Neural cell (in vitro differentiated cells): Measurements from ENCODE around the gene IRAK4. TPM values are rescaled to one million over a fixed set of nuclear protein-coding genes. Genes with fewer than 3 reads are reported as not detected.

Source experiments
- H2AFZ ChIP-seq: fragments of 200-600, 300-800 bp; sonication (generic), shearing (Covaris generic); 2 replicates; pipeline ENCODE4 v1.6.0; 2014; ENCODE audit warnings: low read depth, mild to moderate bottlenecking, antibody characterized with exemption, low read length, moderate library complexity
- H3F3A ChIP-seq: fragments of 200-600 bp; shearing (Covaris generic); 2 replicates; pipeline ENCODE4 v1.6.1; 2016; ENCODE audit warnings: mild to moderate bottlenecking, moderate library complexity, mixed read lengths, antibody characterized with exemption, low read length; ENCODE audit not compliant: insufficient read depth, poor library complexity, severe bottlenecking
- H3K27ac ChIP-seq: fragments of 200-600, 300-800 bp; sonication (generic), shearing (Covaris generic); 2 replicates; pipeline ENCODE4 v1.5.1; 2014; ENCODE audit warnings: mild to moderate bottlenecking, low read length, moderate library complexity
- H3K27me3 ChIP-seq: fragments of 300-800, 200-600 bp; sonication (generic), shearing (Covaris generic); 2 replicates; pipeline ENCODE4 v1.6.0; 2014; ENCODE audit warnings: mild to moderate bottlenecking, low read depth, low read length, moderate library complexity; ENCODE audit not compliant: insufficient read depth
- H3K36me3 ChIP-seq: fragments of 300-800, 200-600 bp; sonication (generic), shearing (Covaris generic); 2 replicates; pipeline ENCODE4 v1.5.1; 2014; ENCODE audit warnings: mild to moderate bottlenecking, antibody characterized with exemption, low read length, moderate library complexity; ENCODE audit not compliant: insufficient read depth
- H3K4me2 ChIP-seq: fragments of 300-800, 200-600 bp; sonication (generic), shearing (Covaris generic); 2 replicates; pipeline ENCODE4 v1.6.0; 2014; ENCODE audit warnings: mild to moderate bottlenecking, low read length
- H3K4me3 ChIP-seq: fragments of 300-800, 200-600 bp; sonication (generic), shearing (Covaris generic); 2 replicates; pipeline ENCODE4 v1.5.1; 2014; ENCODE audit warnings: mild to moderate bottlenecking, low read length, moderate library complexity
- H3K79me2 ChIP-seq: fragments of 200-600 bp; shearing (Covaris generic); replicated peaks from 2 replicates; pipeline ENCODE4 v1.6.0; 2014; ENCODE audit warnings: mild to moderate bottlenecking, low read length, moderate library complexity; ENCODE audit not compliant: insufficient read depth
- H3K9ac ChIP-seq: fragments of 300-800, 200-600 bp; sonication (generic), shearing (Covaris generic); 2 replicates; pipeline ENCODE4 v1.6.1; 2016; ENCODE audit warnings: mild to moderate bottlenecking, low read length, mixed read lengths
- H3K9me2 ChIP-seq: fragments of 200-600 bp; shearing (Covaris generic); 2 replicates; pipeline ENCODE4 v1.6.1; 2016; ENCODE audit warnings: mild to moderate bottlenecking, low read length, mixed read lengths; ENCODE audit not compliant: insufficient read depth
- H3K9me3 ChIP-seq: fragments of 200-600, 300-800 bp; sonication (generic), shearing (Covaris generic); 2 replicates; pipeline ENCODE4 v1.6.1; 2016; ENCODE audit warnings: mild to moderate bottlenecking, mixed run types, low read length, moderate library complexity, mixed read lengths
- H4K20me1 ChIP-seq: fragments of 200-600 bp; shearing (Covaris generic); 2 replicates; pipeline ENCODE4 v1.6.1; 2016; ENCODE audit warnings: mild to moderate bottlenecking, mixed run types; ENCODE audit not compliant: insufficient read depth
- CTCF ChIP-seq: fragments of 450-650 bp; IDR thresholded peaks from 2 replicates; pipeline ENCODE4 v1.5.1; 2014; ENCODE audit warnings: antibody characterized with exemption, mild to moderate bottlenecking, moderate library complexity; ENCODE audit not compliant: poor library complexity, severe bottlenecking
- EP300 ChIP-seq: fragments of 450-650 bp; conservative IDR thresholded peaks from 2 replicates; pipeline ENCODE4 v1.6.1; 2014; ENCODE audit warnings: antibody characterized with exemption, mild to moderate bottlenecking, moderate library complexity; ENCODE audit not compliant: poor library complexity, severe bottlenecking
- EZH2 ChIP-seq: fragments of 200-600, 300-800 bp; shearing (Covaris generic), sonication (generic); IDR thresholded peaks from 2 replicates; pipeline ENCODE4 v1.6.1; 2014; ENCODE audit warnings: antibody characterized with exemption, low read length, borderline replicate concordance, mild to moderate bottlenecking; ENCODE audit not compliant: insufficient read depth, poor library complexity, severe bottlenecking
- MXI1 ChIP-seq: fragments of 450-650 bp; conservative IDR thresholded peaks from 2 replicates; pipeline ENCODE4 v1.6.1; 2014; ENCODE audit warnings: antibody characterized with exemption, mild to moderate bottlenecking; ENCODE audit not compliant: poor library complexity, severe bottlenecking
- POLR2AphosphoS5 ChIP-seq: IDR thresholded peaks from 2 replicates; pipeline ENCODE4 v1.6.1; 2012
- RAD21 ChIP-seq: fragments of 450-650 bp; conservative IDR thresholded peaks from 2 replicates; pipeline ENCODE4 v1.6.1; 2014; ENCODE audit warnings: antibody characterized with exemption, mild to moderate bottlenecking, moderate library complexity
- REST ChIP-seq: IDR thresholded peaks from 2 replicates; pipeline ENCODE4 v1.6.1; 2012; ENCODE audit warnings: borderline replicate concordance
- SMC3 ChIP-seq: fragments of 450-650 bp; conservative IDR thresholded peaks from 2 replicates; pipeline ENCODE4 v1.6.1; 2014; ENCODE audit warnings: antibody characterized with exemption, mild to moderate bottlenecking, moderate library complexity; ENCODE audit not compliant: poor library complexity
- TAF1 ChIP-seq: IDR thresholded peaks from 2 replicates; pipeline ENCODE4 v1.6.1; 2012; ENCODE audit warnings: low read depth
- polyA plus RNA-seq: library from polyadenylated mRNA; depleted of rRNA; stranded (reverse); fragments of >200 nt; gene quantifications from 2 replicates; pipeline ENCODE4 v1.2.3, GENCODE V29; 2014

IRAK4 gene
- polyA plus RNA-seq, 1 donor from 2014 or later, result 7.0 TPM

- Histone ChIP-seq H3K36me3 (no peaks in the 10 kb centered on the region), H4K20me1 (no peaks in the 10 kb centered on the region), H3K27me3 (no peaks in the 10 kb centered on the region), H3K9me2 (no peaks in the 10 kb centered on the region), H3K9me3 (no peaks in the 10 kb centered on the region), H3K4me2 (no peak overlapping the region), H3K4me3 (no peak overlapping the region), H2AFZ (no peak overlapping the region), H3K79me2 (no peaks in the 10 kb centered on the region), H3F3A (no peaks in the 10 kb centered on the region), H3K27ac (no peak overlapping the region), H3K9ac (no peak overlapping the region)
- TF ChIP-seq CTCF (no peak), EP300 (no peak), MXI1 (no peak), TAF1 (no peak), SMC3 (no peak), REST (no peak), RAD21 (no peak), EZH2 (no peak), POLR2AphosphoS5 (no peak)
These were observed 2.7 kb downstream of the IRAK4 start for GRCh38 chr12:43761500-43761899.

- Histone ChIP-seq H3K27ac (no peak overlapping the region), H3F3A (no peaks in the 10 kb centered on the region), H3K9me2 (no peaks in the 10 kb centered on the region), H2AFZ (no peak overlapping the region), H3K27me3 (no peaks in the 10 kb centered on the region), H3K36me3 (no peaks in the 10 kb centered on the region), H3K79me2 (no peaks in the 10 kb centered on the region), H3K9me3 (no peaks in the 10 kb centered on the region), H4K20me1 (no peaks in the 10 kb centered on the region), H3K4me3 (no peak overlapping the region), H3K4me2 (no peak overlapping the region), H3K9ac (no peak overlapping the region)
- no peak for TF ChIP-seq POLR2AphosphoS5
These were observed 3.8 kb downstream of the IRAK4 start for GRCh38 chr12:43762596-43762995.

GRCh38 chr12:43763769-43764168 is 5.0 kb downstream of the IRAK4 start:
- TF ChIP-seq REST, result no peak
- no peak for TF ChIP-seq TAF1
- no peak for TF ChIP-seq RAD21
- no peak for TF ChIP-seq POLR2AphosphoS5
- no peak for TF ChIP-seq EP300
- no peak for TF ChIP-seq MXI1
- TF ChIP-seq CTCF, result no peak
- no peak for TF ChIP-seq SMC3
- no peak for TF ChIP-seq EZH2
- Histone ChIP-seq H3K4me2 (no peak overlapping the region), H3K9me3 (no peaks in the 10 kb centered on the region), H3K9me2 (no peaks in the 10 kb centered on the region), H3K36me3 (no peaks in the 10 kb centered on the region), H3K4me3 (no peak overlapping the region), H4K20me1 (no peaks in the 10 kb centered on the region), H2AFZ (no peak overlapping the region), H3K9ac (no peak overlapping the region), H3K79me2 (no peaks in the 10 kb centered on the region), H3K27me3 (no peaks in the 10 kb centered on the region), H3F3A (no peaks in the 10 kb centered on the region), H3K27ac (no peak overlapping the region)
